ENCODE measurements around the gene PLA2G4F.

- no peak for TF ChIP-seq EZH2phosphoT487 (IDR thresholded peaks at IDR 0.05; ENCODE audit: borderline replicate concordance)
- no peak for TF ChIP-seq POLR2A (IDR thresholded peaks at IDR 0.05; ENCODE audit: borderline replicate concordance, extremely low read depth, insufficient read depth, insufficient read length)
- TF ChIP-seq JUND (IDR thresholded peaks at IDR 0.05), result no peak
- TF ChIP-seq CTCF (IDR thresholded peaks at IDR 0.05 in 2 of 3, conservative IDR thresholded peaks at IDR 0.05 in 1 of 3; ENCODE audit: borderline replicate concordance in 1 of 3, insufficient read depth in 1 of 3, low read depth in 2 of 3, low read length in 2 of 3), result no peak
Measured at GRCh38 chr15:42157981-42158765, 1.7 kb upstream of the PLA2G4F start.

Data from HCT116 (cell line).